ENCODE measurements around the gene ITPKB.
A peak's percentile ranks its signal among the peaks of the same experiment; 100 is the strongest.

The ITPKB gene

DNA sequence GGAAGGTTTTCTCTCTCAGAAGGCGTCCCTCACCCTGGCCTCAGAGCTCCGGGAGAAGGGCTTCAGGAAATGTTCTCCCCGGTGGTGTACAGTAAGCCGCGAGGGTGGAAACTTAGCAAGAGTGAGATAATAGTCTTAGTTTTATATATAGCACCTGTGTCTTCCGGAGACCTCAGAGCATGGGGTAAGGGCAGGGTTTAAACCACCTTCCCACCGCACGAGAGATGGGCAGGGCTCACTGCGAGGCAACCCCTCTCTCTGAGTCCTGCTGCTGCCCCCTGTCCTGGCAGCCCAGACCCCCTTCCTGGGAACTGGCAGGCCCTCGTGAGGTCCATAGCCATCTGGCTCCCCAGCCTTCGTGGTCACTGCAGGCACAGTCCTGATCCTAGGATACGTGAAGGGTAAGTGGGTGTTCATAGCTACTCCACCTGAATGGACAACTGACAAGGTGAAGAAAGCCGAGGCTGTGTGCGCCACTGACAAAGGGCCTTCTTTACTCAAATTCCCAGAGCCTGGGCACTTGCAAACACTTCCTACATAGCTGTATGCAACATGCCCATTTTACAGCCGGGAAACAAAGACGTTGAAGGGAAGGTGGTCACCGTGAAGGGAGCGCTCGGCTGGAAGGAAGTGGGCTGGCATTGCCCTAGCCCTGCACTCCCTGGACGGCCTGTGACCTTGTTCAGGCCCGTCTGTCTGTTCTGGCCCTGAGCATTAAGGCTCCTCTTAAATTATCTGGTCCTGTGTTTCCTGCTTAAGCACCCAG is 26.9 kb downstream of the ITPKB start:
- peaks cover 40% of the 10 kb centered on the region for H3K36me3 Mint-ChIP-seq (ENCODE audit: low read depth)
- H3K9me3 Mint-ChIP-seq = peaks cover 19% of the 10 kb centered on the region
- H3K4me1 Mint-ChIP-seq (ENCODE audit: low read depth) = peaks cover 73% of the 10 kb centered on the region
- H3K4me3 Mint-ChIP-seq = peak overlapping the region; percentile 78
- no peaks in the 10 kb centered on the region for H3K27me3 Mint-ChIP-seq (ENCODE audit: low read depth)
- H3K27ac Mint-ChIP-seq = peak overlapping the region; percentile 89

GRCh38 chr1:226710501-226710900 is 28.6 kb downstream of the ITPKB start:
- Mint-ChIP-seq H3K9me3 (peaks cover 19% of the 10 kb centered on the region), H3K36me3 (ENCODE audit: low read depth) (peaks cover 37% of the 10 kb centered on the region), H3K27me3 (ENCODE audit: low read depth) (no peaks in the 10 kb centered on the region), H3K4me3 (peak overlapping the region; percentile 22), H3K4me1 (ENCODE audit: low read depth) (peaks cover 71% of the 10 kb centered on the region), H3K27ac (peak overlapping the region; percentile 71)

DNA sequence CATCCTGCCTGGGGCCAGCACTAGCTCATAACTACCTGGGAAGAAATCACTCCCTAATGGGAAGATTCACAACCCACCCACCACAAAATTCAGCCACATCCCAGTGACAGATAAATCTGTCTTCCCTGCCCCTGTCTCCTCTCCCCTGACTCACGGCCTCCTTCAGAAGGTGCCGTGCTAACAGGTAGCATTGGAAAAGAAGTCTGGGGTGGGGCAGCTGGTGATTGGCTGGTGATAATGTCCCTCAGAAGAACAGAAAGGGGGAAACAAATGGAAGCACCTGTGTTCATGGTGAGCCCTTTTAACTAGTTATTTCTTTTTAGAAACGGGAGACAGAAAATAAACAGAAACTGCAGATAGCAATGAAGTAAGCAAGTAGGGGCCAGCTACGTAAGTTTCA is 29.1 kb downstream of the ITPKB start:
- H3K4me1 Mint-ChIP-seq (ENCODE audit: low read depth) = peaks cover 68% of the 10 kb centered on the region
- no peaks in the 10 kb centered on the region for H3K27me3 Mint-ChIP-seq (ENCODE audit: low read depth)
- H3K36me3 Mint-ChIP-seq (ENCODE audit: low read depth) = peaks cover 36% of the 10 kb centered on the region
- peak overlapping the region; percentile 42 for H3K27ac Mint-ChIP-seq
- H3K9me3 Mint-ChIP-seq = peaks cover 15% of the 10 kb centered on the region
- peak overlapping the region; percentile 49 for H3K4me3 Mint-ChIP-seq

DNA sequence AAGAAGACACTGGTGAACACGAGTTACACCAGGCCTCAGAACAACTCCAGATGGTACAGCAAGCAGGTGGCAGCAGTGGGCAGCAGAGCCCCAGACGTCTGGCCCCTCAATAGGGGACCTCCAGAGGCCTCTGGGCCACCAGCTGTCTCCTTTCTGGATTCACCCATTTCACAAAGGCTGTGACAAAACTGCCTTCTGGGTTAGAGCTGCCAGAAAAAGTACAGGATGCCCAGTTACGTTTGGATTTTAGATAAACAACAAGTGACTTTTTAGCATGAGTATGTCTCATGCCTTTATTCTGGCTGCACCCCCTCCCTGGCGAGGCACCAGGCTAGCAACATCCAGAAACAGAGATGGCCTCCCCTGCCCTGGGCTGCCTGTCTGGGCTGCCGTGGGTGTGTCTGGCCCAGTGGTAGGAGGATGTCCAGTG is 30.1 kb downstream of the ITPKB start:
- Mint-ChIP-seq H3K27ac (no peak overlapping the region), H3K9me3 (peaks cover 5% of the 10 kb centered on the region), H3K4me3 (no peak overlapping the region), H3K4me1 (ENCODE audit: low read depth) (peaks cover 72% of the 10 kb centered on the region), H3K27me3 (ENCODE audit: low read depth) (no peaks in the 10 kb centered on the region), H3K36me3 (ENCODE audit: low read depth) (peaks cover 34% of the 10 kb centered on the region)

GRCh38 chr1:226708342-226708780 is 30.7 kb downstream of the ITPKB start:
- Mint-ChIP-seq H3K36me3 (ENCODE audit: low read depth) (peaks cover 30% of the 10 kb centered on the region), H3K27me3 (ENCODE audit: low read depth) (no peaks in the 10 kb centered on the region), H3K4me3 (peak overlapping the region; percentile 60), H3K4me1 (ENCODE audit: low read depth) (peaks cover 72% of the 10 kb centered on the region), H3K9me3 (no peaks in the 10 kb centered on the region), H3K27ac (peak overlapping the region; percentile 91)

- Mint-ChIP-seq H3K27ac (no peak overlapping the region), H3K4me3 (no peak overlapping the region), H3K36me3 (ENCODE audit: low read depth) (peaks cover 27% of the 10 kb centered on the region), H3K9me3 (no peaks in the 10 kb centered on the region), H3K4me1 (ENCODE audit: low read depth) (peaks cover 65% of the 10 kb centered on the region), H3K27me3 (ENCODE audit: low read depth) (no peaks in the 10 kb centered on the region)
Observed at GRCh38 chr1:226706684-226707083, 32.4 kb downstream of the ITPKB start.

DNA sequence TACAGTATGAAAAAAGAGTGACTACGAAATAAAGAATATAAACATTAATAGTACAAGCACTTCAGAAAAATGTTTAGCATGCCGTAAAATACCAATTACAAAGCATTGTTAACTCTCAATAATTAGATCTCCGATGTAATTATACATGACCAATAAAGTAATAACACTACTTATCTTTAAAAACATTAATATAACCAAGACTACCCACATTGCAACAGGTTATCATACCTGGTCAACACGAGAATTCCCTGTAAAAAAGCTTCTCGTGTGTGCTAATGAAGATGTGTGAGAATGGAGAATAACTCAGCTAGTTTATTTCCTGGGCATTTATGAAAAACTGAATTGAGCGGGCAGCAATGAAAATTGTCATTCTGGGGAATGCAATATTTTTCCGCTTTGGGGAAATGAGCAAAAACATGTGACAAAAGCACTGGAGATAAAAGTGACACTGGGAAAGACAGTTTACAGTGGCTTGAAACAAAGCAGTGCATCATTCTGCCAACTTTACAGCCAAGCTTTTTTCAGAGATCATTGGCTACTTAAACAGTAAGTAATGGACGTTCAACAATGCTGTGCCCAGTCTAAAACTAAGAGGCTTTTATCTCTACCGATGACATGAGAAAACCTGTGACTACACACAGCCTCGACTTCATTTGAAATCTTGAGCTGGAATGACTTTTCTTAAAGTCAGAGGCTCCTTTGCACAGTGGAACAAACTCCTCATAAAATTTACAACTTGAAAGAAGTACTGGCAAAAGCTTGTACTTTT is 34.7 kb downstream of the ITPKB start:
- Mint-ChIP-seq H3K36me3 (ENCODE audit: low read depth) (peaks cover 28% of the 10 kb centered on the region), H3K9me3 (no peaks in the 10 kb centered on the region), H3K27ac (peak overlapping the region; percentile 79), H3K27me3 (ENCODE audit: low read depth) (no peaks in the 10 kb centered on the region), H3K4me3 (peak overlapping the region; percentile 87), H3K4me1 (ENCODE audit: low read depth) (peaks cover 54% of the 10 kb centered on the region)

- Mint-ChIP-seq H3K36me3 (ENCODE audit: low read depth) (peaks cover 27% of the 10 kb centered on the region), H3K4me3 (peak overlapping the region; percentile 87), H3K27me3 (ENCODE audit: low read depth) (no peaks in the 10 kb centered on the region), H3K9me3 (no peaks in the 10 kb centered on the region), H3K4me1 (ENCODE audit: low read depth) (peaks cover 46% of the 10 kb centered on the region), H3K27ac (peak overlapping the region; percentile 92)
Observed at GRCh38 chr1:226702957-226703831, 35.9 kb downstream of the ITPKB start.

DNA sequence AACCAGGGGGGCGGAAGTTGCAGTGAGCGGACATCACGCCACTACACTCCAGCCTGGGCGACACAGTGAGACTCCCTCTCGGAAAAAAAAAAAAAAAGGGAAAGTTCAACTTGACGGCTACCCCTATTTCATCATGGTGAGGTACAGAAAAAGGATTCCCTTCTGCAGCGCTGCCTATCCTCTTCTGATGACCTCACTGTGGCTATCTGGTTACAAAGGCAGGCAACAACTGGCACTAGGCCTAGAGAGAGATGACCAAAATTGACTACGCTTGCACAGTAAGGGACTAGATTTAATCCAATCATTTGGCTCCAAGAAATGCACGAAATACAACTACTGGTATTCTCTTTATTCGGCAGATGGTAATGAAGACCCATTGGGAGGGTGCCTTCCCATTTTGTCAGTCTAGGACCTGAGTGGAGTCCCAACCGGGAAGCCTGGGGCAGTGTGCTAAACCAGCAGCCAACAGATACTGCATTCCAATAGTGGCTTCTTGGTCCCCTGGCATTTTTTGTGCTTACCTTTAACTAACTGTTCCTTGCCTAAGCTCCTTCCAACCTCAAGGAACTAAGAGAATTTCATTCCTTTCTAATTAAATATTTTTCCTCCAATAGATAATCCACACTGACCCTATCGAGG is 36.6 kb downstream of the ITPKB start:
- H3K27ac Mint-ChIP-seq = peak overlapping the region; percentile 92
- H3K4me3 Mint-ChIP-seq = peak overlapping the region; percentile 87
- no peaks in the 10 kb centered on the region for H3K27me3 Mint-ChIP-seq (ENCODE audit: low read depth)
- H3K4me1 Mint-ChIP-seq (ENCODE audit: low read depth) = peaks cover 45% of the 10 kb centered on the region
- no peaks in the 10 kb centered on the region for H3K9me3 Mint-ChIP-seq
- peaks cover 25% of the 10 kb centered on the region for H3K36me3 Mint-ChIP-seq (ENCODE audit: low read depth)

- Mint-ChIP-seq H3K27ac (peak overlapping the region; percentile 49), H3K36me3 (ENCODE audit: low read depth) (peaks cover 25% of the 10 kb centered on the region), H3K9me3 (no peaks in the 10 kb centered on the region), H3K4me3 (no peak overlapping the region), H3K4me1 (ENCODE audit: low read depth) (peaks cover 45% of the 10 kb centered on the region), H3K27me3 (ENCODE audit: low read depth) (no peaks in the 10 kb centered on the region)
Observed at GRCh38 chr1:226700861-226701260, 38.2 kb downstream of the ITPKB start.

GRCh38 chr1:226699166-226699565 is 39.9 kb downstream of the ITPKB start:
- Mint-ChIP-seq H3K27ac (no peak overlapping the region), H3K9me3 (no peaks in the 10 kb centered on the region), H3K36me3 (ENCODE audit: low read depth) (peaks cover 14% of the 10 kb centered on the region)

DNA sequence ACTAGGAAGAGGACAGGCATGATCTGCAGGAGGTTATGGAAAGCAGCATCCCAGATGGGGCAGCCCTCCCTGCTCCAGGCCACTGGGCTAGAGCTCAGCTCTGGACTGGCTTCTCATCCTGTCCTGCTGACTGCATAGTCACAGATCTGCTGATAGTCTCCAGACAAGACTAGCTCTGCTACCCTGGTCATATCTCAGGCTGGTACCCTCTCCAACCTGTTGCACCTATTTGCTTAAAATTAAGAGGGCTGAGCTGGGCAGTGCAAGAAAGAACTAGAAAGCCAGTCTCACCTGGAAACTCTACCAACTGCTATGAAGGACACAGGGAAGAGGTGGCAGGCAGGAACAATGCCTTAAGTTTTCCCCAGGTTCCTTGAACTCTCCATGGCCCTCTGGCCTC is 40.4 kb downstream of the ITPKB start:
- H3K27ac Mint-ChIP-seq = no peak overlapping the region
- peaks cover 13% of the 10 kb centered on the region for H3K36me3 Mint-ChIP-seq (ENCODE audit: low read depth)
- no peaks in the 10 kb centered on the region for H3K9me3 Mint-ChIP-seq
- H3K4me1 Mint-ChIP-seq (ENCODE audit: low read depth) = peaks cover 39% of the 10 kb centered on the region
- no peaks in the 10 kb centered on the region for H3K27me3 Mint-ChIP-seq (ENCODE audit: low read depth)
- no peak overlapping the region for H3K4me3 Mint-ChIP-seq

More at GRCh38 chr1:226699166-226699565, 39.9 kb downstream of the ITPKB start:
- Mint-ChIP-seq H3K4me3 (no peak overlapping the region), H3K27me3 (ENCODE audit: low read depth) (no peaks in the 10 kb centered on the region), H3K4me1 (ENCODE audit: low read depth) (peaks cover 42% of the 10 kb centered on the region)

DNA sequence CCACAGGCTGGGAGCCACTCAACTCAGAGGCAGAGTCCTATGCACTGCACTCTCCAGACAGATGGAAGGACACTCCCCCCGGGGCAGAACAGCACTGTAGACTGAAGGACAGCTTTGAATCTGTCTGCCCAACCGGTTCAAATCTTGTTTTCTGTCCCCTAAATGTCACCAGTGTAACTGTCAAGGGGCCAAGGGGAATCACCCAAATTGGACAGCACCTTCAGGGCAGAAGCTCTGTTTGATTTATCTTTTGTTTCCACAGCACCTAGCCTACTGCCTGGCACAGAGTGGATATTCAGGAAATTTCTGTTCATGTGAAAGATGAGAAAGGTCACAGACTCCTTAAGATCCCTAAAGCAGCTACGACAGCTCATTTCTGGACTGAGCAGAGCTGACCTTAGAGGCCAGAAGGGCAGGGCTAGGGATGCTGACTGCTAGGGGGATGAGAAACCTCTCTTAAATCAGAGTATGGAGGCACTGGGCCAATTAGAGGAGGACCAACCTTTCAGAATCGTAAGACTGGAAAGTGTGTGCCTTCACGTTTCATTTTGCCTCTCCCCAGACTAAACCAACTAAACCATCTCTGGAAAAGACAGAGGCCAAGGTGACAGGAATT is 41.0 kb downstream of the ITPKB start:
- Mint-ChIP-seq H3K27ac (no peak overlapping the region), H3K27me3 (ENCODE audit: low read depth) (no peaks in the 10 kb centered on the region), H3K4me1 (ENCODE audit: low read depth) (peaks cover 43% of the 10 kb centered on the region), H3K4me3 (no peak overlapping the region), H3K9me3 (no peaks in the 10 kb centered on the region), H3K36me3 (ENCODE audit: low read depth) (peaks cover 17% of the 10 kb centered on the region)

All from T-helper 1 cell treated with Interleukin-12 subunit alpha and Interleukin-12 subunit beta and Interleukin-4 antibody, amounts not matched to agents 30 μg/mL and 1 μg/mL, for 36 hours (primary cell).